Measurements from ENCODE around the gene UBE4A. TPM values are rescaled to one million over a fixed set of nuclear protein-coding genes. Genes with fewer than 3 reads are reported as not detected.

Gene UBE4A
- total RNA-seq, 2 donors from 2014 or later = 50.2 to 57.9 TPM

DNA sequence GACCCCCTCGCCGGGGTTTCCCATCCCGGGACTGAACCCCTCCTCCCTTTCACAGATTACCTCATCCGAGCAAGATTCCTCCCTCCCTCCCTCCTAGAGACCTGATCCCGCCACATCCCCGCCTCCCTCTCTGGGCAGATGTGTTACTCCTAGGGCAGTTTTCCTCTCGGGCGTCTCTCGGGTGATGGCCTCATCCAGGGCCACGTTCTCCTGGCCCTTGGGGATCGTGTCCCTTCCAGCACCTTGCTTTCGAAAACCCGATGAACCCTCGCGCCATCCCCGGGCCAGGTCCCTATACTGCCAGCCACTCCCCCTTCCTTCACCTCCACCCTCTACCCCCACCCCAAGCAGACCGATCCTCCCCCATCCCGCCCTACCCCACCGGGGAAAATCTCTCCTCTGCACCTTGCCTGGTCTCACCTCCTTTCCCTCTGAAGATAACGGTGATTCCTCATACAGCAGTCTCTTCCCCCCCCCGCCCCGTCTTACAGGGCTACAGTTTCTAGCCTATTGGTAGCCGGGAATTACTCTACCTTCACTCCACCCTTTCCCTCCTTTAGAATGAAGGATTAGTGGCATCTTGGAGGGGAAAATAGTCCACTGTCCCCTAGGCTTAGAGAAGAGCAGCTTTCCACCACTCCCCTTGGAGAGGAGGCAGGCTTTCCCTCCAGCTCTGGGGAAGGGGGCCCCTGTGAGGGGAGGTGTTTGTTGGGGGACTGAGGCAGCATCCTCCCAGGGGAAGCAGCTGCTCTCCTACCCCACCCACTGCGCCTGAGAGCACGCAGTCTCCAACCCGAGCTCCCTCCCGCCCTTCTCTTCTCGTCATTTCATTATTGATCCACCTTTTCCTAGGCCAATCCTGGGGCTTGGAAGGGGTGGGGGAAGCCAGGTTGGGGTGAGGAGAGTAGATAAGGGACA is 78.1 kb downstream of the UBE4A start:
- WGBS = under 1% methylated on average over 28 of the region's 28 CpGs
- Histone ChIP-seq H3K9me3 (no peaks in the 10 kb centered on the region), H3K4me1 (replicated peaks) (peaks cover 7% of the 10 kb centered on the region), H3K27ac (peak overlapping the region; percentile 96 to 97), H3K4me3 (peak overlapping the region; percentile 97), H3K27me3 (replicated peaks; ENCODE audit: insufficient read depth) (no peaks in the 10 kb centered on the region), H3K36me3 (no peaks in the 10 kb centered on the region)
- intact Hi-C loops (cut with DNase I) = loop anchor here (5.0 kb wide), 2 partner anchors 35 to 50 kb away; partner anchors contain the start of gene ATP5MG
- TF ChIP-seq POLR2AphosphoS5 (IDR thresholded peaks at IDR 0.05) (no peak), POLR2A (IDR thresholded peaks at IDR 0.05) (peak; percentile 7), CTCF (IDR thresholded peaks at IDR 0.05) (no peak)
- peak; percentile 44 for DNase-seq (ENCODE audit: low spot score)

- TF ChIP-seq CTCF (IDR thresholded peaks at IDR 0.05) (no peak), POLR2AphosphoS5 (IDR thresholded peaks at IDR 0.05) (peak; percentile 63), POLR2A (IDR thresholded peaks at IDR 0.05) (peak; percentile 22)
- H3K27ac ChIP-seq = peak overlapping the region; percentile 96 to 97
- peak; percentile 68 for DNase-seq (ENCODE audit: low spot score)
- intact Hi-C loops (cut with DNase I) = loop anchor here (5.0 kb wide), 2 partner anchors 36 to 49 kb away; partner anchors contain the start of gene ATP5MG
- H3K4me1 ChIP-seq (replicated peaks) = peaks cover 7% of the 10 kb centered on the region
- no peaks in the 10 kb centered on the region for H3K27me3 ChIP-seq (replicated peaks; ENCODE audit: insufficient read depth)
- 2% methylated on average over 14 of the region's 14 CpGs for WGBS
- no peaks in the 10 kb centered on the region for H3K9me3 ChIP-seq
- peak overlapping the region; percentile 97 for H3K4me3 ChIP-seq
- no peaks in the 10 kb centered on the region for H3K36me3 ChIP-seq
Observed at GRCh38 chr11:118438314-118438931, 79.0 kb downstream of the UBE4A start.

DNA sequence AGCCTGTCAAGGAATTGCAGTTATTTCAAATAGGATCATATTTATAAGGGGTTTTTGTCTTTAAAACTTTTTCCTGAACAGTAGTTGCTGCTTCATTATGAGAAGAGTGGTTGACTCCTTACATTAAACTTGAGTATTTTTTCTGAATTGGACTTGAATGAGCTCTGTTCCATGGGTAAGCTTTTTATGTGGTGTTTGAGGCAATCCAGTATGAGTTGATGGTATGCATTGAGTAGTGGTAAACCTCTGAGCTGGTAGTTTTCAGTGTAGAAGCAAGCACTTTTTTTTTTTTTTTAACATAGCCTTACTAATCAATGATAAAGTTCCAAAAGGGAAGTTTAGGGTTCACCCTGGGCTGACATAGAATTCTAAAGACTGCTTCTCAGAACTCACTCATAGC is 80.2 kb downstream of the UBE4A start:
- Histone ChIP-seq H3K9me3 (no peaks in the 10 kb centered on the region), H3K27me3 (replicated peaks; ENCODE audit: insufficient read depth) (no peaks in the 10 kb centered on the region), H3K4me1 (replicated peaks) (peaks cover 7% of the 10 kb centered on the region), H3K36me3 (no peaks in the 10 kb centered on the region), H3K27ac (no peak overlapping the region), H3K4me3 (no peak overlapping the region)
- intact Hi-C loops (cut with DNase I) = loop anchor here (5.0 kb wide), 2 partner anchors 37 to 48 kb away; partner anchors contain the start of gene ATP5MG
- no peak for TF ChIP-seq CTCF (IDR thresholded peaks at IDR 0.05)
- no peak for TF ChIP-seq POLR2A (IDR thresholded peaks at IDR 0.05)
- TF ChIP-seq POLR2AphosphoS5 (IDR thresholded peaks at IDR 0.05) = no peak
- no peak for DNase-seq (ENCODE audit: low spot score)

DNA sequence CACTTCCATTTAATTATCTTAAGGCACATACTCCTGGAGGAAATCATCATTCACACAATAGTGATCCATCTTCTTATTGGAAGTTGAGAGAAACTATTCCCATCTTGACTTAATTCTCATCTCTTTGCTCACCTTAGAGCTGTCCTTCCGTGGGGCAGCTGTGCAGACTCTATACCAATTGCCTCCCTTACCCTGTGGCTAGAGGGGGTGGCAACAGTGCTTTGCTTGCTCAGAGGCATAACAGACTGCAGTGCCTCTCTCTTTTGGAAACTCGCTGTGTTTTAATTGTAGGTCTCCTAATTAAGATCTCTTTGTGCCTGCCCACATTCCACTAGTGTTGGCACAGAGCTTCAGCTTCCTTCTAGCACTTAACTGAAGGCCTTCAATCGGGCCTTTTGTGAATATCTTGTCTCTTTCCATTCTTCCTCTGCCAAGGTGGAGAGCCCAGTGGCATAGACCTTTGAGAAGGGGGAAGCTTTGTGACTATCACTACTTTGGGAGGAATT is 82.4 kb downstream of the UBE4A start:
- 26% methylated on average over 3 of the region's 3 CpGs for WGBS

More for the DNA sequence above, 82.4 kb downstream of the UBE4A start:
- DNase-seq (ENCODE audit: low spot score) = no peak
- Histone ChIP-seq H3K4me3 (no peak overlapping the region), H3K9me3 (no peaks in the 10 kb centered on the region), H3K27me3 (replicated peaks; ENCODE audit: insufficient read depth) (no peaks in the 10 kb centered on the region), H3K27ac (no peak overlapping the region), H3K4me1 (replicated peaks) (peaks cover 7% of the 10 kb centered on the region), H3K36me3 (no peaks in the 10 kb centered on the region)
- TF ChIP-seq POLR2AphosphoS5 (IDR thresholded peaks at IDR 0.05) = no peak
- no peak for TF ChIP-seq POLR2A (IDR thresholded peaks at IDR 0.05)
- no peak for TF ChIP-seq CTCF (IDR thresholded peaks at IDR 0.05)
- intact Hi-C loops (cut with DNase I) = no loop called here
